GM21786 (cell line): ENCODE measurements around the gene ENSA.
A peak's percentile ranks its signal among the peaks of the same experiment; 100 is the strongest.
"Not testable (repeated sequence)": the region's sequence is repeated elsewhere in the genome, so short reads cannot be mapped to it uniquely, and the experiment has no call there.

Experiments used
- ATAC-seq: cut with Tn5 transposase; IDR thresholded peaks from one replicate; pipeline ENCODE4 v1.9.1; 2021; ENCODE audit not compliant: unreplicated experiment

Gene ENSA

GRCh38 chr1:150622303-150622975, 7.0 kb downstream of the ENSA start:
- ATAC-seq: no peak

GRCh38 chr1:150621497-150622302, 7.7 kb downstream of the ENSA start:
- no peak for ATAC-seq

GRCh38 chr1:150620919-150621318, 8.5 kb downstream of the ENSA start:
- ATAC-seq: no peak

GRCh38 chr1:150619576-150620509, 9.6 kb downstream of the ENSA start:
- no peak for ATAC-seq

GRCh38 chr1:150615346-150616201, 13.8 kb downstream of the ENSA start:
- no peak for ATAC-seq

GRCh38 chr1:150613061-150613920, 16.1 kb downstream of the ENSA start:
- ATAC-seq: peak; percentile 39

GRCh38 chr1:150612014-150612345, 17.4 kb downstream of the ENSA start:
- no peak for ATAC-seq

- ATAC-seq: no peak
Observed at GRCh38 chr1:150610576-150610975, 18.8 kb downstream of the ENSA start.

GRCh38 chr1:150609732-150610131, 19.7 kb downstream of the ENSA start:
- ATAC-seq: no peak

GRCh38 chr1:150606463-150607142, 22.8 kb downstream of the ENSA start:
- no peak for ATAC-seq

GRCh38 chr1:150605451-150605731, 24.0 kb downstream of the ENSA start:
- not testable (repeated sequence) for ATAC-seq

- no peak for ATAC-seq
Observed at GRCh38 chr1:150604226-150604588, 25.2 kb downstream of the ENSA start.

GRCh38 chr1:150603711-150604110, 25.7 kb downstream of the ENSA start:
- no peak for ATAC-seq

GRCh38 chr1:150602372-150602771, 27.0 kb downstream of the ENSA start:
- not testable (repeated sequence) for ATAC-seq

- no peak for ATAC-seq
Observed at GRCh38 chr1:150601540-150601939, 27.9 kb downstream of the ENSA start.

GRCh38 chr1:150598346-150598745, 31.1 kb downstream of the ENSA start:
- not testable (repeated sequence) for ATAC-seq

- no peak for ATAC-seq
Observed at GRCh38 chr1:150596976-150597375, 32.4 kb downstream of the ENSA start.

- ATAC-seq: no peak
Observed at GRCh38 chr1:150596095-150596892, 33.1 kb downstream of the ENSA start.

GRCh38 chr1:150582371-150582770, 47.0 kb downstream of the ENSA start:
- no peak for ATAC-seq
